GM19238 (cell line): Measurements from ENCODE around the gene SLC47A2.

Experiments
- DNase-seq: peaks from one replicate; pipeline ENCODE4 v3.0.0; 2011; ENCODE audit warnings: low spot score; ENCODE audit not compliant: insufficient read length

The SLC47A2 gene

GRCh38 chr17:19646788-19647696 lies 69.3 kb downstream of the SLC47A2 start:
- no peak for DNase-seq

GRCh38 chr17:19645734-19646201 lies 70.6 kb downstream of the SLC47A2 start:
- no peak for DNase-seq

- DNase-seq: no peak
These were observed 71.7 kb downstream of the SLC47A2 start for GRCh38 chr17:19644493-19645210.

GRCh38 chr17:19642373-19642893 lies 74.0 kb downstream of the SLC47A2 start:
- no peak for DNase-seq

GRCh38 chr17:19641687-19642372 lies 74.6 kb downstream of the SLC47A2 start:
- DNase-seq: no peak

GRCh38 chr17:19631905-19632304 lies 84.5 kb downstream of the SLC47A2 start:
- DNase-seq: no peak

- no peak for DNase-seq
These were observed 85.7 kb downstream of the SLC47A2 start for GRCh38 chr17:19630661-19631060.

GRCh38 chr17:19630035-19630434 lies 86.3 kb downstream of the SLC47A2 start:
- no peak for DNase-seq

GRCh38 chr17:19629449-19629848 lies 86.9 kb downstream of the SLC47A2 start:
- DNase-seq: no peak
